ENCODE measurements around the gene ABTB2.
"Not testable (repeated sequence)": the region's sequence is repeated elsewhere in the genome, so short reads cannot be mapped to it uniquely, and the experiment has no call there.

ABTB2 gene

GRCh38 chr11:34357701-34358257 is at the start of gene ABTB2:
ABTB2 (minus strand) TSS chr11:34358010.
- peak; percentile 98 for DNase-seq (ENCODE audit: low read depth)

- DNase-seq (ENCODE audit: low read depth), result no peak
These were observed 49.5 kb upstream of the ABTB2 start for GRCh38 chr11:34407121-34407813.

DNA sequence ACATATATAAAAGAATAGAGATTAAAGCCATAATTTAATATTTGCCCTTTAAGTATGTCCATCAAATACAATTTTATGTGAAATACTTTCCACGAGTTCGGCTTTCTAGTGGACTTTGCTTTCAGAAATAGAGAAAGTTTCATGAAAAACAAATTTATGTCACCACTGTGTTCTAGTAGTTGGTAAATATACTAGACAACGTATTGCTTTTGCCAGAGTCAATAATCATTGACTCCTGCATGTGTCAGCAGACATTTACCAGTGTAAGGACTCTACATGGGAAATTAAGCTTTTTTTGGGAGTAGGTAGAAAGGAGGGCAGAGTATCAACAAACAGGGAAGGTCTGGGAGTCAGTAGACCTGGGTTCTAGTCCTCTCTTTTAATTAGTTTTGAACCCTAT is 48.6 kb upstream of the ABTB2 start:
- no peak for DNase-seq (ENCODE audit: low read depth)

DNA sequence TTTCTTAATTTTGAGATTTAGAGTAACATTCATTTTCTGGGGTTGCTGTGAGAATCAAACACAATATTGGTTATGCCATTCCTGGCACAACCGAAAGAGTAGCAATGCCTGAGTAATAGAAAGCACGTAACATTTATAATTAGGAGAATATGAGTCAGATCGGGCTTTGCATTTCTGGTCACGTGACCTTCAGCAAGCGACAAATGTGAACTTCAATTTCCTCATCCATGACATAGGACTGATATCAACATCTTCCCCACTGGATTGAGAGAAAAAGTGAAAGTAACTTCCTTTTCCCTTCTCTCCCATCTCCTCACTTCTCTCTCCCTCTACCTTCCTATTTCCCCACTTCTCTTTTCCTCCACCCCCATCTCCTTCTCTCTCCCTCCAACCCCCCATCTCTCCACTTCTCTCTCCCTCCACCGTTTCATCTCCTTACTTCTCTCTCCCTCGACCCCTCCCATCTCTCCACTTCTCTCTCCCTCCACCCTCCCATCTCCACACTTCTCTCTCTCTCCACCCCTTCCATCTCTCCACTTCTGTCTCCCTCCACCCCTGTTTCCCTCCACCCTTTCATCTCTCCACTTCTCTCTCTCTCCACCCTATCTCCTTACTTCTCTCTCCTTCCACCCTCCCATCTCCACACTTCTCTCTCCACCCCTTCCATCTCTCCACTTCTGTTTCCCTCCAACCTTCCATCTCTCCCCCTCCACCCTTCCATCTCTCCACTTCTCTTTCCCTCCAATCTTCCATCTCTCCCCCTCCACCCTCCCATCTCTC is 47.5 kb upstream of the ABTB2 start:
- DNase-seq (ENCODE audit: low read depth), result no peak

GRCh38 chr11:34404280-34404679 is 46.5 kb upstream of the ABTB2 start:
- no peak for DNase-seq (ENCODE audit: low read depth)

DNA sequence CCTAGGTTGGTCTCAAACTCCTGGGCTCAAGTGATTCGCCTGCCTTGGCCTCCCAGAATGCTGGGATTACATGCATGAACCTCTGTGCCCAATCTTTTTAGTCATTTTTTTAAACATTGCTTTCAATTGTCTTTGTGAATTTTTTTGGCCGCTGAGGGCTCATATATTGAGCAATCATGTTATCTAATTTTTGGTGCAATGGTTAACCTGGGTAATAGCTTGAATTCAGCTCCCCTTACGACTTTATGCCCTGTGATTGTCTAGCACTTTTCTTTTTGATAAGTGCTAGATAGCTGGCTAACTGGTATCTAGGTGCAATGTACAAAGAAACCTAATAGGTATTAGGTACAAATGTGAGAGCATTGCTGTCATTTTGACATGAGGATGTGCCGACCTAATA is 45.6 kb upstream of the ABTB2 start:
- no peak for DNase-seq (ENCODE audit: low read depth)

DNA sequence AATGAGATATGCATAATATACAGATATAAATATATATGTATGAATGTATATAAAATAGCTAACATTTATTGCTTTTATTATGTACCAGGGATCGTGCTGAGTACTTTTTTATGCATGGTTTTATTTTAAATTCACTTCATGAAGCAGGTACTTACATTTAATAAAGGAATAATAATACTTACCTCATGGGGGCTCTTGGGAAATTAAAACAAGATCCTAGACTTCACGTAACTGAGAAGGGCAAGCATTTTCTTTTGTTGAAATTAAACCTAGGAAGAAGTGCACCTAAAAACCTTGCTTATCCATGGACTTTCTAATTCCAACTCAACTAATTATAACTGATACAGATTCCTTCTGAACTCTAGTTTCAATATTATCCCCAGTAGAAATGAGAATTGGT is 40.0 kb upstream of the ABTB2 start:
- no peak for DNase-seq (ENCODE audit: low read depth)

DNA sequence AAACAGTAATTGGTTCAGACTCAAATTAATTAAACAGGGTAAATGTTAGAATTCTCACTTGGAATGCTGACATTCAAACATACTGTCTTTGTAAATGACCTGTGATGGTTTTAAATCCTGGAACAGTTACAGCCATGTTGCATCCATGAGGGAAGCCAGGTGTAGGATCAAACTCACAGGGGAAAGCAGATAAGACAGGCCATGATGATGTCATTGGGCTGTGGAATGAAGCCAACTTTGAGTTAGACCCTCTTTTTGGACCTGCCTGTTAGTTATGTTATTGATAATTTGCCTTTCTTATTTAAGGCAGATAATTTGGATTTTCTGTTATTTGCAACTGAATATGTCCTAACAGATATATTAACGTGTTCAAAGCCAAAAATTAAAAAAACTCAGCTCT is 39.3 kb upstream of the ABTB2 start:
- DNase-seq (ENCODE audit: low read depth), result no peak

- DNase-seq (ENCODE audit: low read depth), result no peak
These were observed 38.2 kb upstream of the ABTB2 start for GRCh38 chr11:34395916-34396550.

- no peak for DNase-seq (ENCODE audit: low read depth)
These were observed 37.0 kb upstream of the ABTB2 start for GRCh38 chr11:34394771-34395300.

DNA sequence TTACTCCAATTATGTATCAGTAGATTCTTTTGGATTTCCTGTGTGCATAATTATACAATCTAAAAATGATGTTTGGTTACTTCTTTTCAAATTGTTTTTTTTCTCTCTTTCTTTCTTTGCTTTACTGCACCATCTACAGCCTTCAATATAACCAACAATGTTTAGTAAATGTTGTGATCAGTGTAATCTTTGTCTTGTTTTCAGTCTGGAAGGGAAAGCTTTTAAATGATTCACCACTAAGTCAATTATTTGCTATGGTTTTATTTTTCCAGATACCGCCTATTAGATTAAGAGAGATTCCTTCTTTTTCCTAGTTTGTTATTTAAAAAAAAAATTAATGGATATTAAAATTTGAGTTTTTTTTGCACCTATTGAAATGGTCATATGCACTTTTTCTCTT is 29.8 kb upstream of the ABTB2 start:
- no peak for DNase-seq (ENCODE audit: low read depth)

GRCh38 chr11:34386356-34386755 is 28.5 kb upstream of the ABTB2 start:
- DNase-seq (ENCODE audit: low read depth), result not testable (repeated sequence)

DNA sequence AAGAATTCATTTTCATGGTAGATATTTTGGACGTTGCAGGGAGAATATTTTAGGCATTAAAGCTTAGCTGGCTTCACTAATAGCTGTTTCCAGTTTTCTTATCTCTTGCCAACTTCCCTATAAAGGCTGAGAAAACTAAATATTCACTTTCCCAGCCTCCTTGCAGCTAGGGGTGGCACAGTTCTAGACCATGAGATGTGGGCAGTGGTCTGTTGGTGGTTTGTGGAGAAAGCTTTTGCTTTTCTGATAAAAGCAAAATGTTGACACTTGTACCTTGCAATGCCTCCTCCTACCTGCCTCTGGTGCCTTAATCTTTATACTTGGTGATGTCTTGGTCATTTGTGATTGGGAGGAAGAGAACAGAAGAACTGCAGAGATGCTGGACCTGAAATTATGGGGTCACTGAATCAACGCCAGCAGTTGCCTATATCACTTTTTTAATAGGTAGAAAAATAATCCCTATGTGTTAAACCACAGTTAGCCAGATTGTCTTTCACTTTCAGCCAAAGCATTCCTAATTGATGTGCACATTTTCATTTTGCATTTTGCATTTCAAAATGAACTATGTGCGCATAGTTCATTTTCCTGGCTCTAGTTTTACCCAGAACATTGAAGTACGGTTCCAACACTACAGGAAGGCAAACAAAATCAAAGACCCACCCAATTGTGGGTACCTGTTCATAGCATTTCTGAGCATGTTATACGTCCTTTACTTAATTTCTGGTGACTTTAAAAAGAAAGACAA is 24.9 kb upstream of the ABTB2 start:
- no peak for DNase-seq (ENCODE audit: low read depth)

DNA sequence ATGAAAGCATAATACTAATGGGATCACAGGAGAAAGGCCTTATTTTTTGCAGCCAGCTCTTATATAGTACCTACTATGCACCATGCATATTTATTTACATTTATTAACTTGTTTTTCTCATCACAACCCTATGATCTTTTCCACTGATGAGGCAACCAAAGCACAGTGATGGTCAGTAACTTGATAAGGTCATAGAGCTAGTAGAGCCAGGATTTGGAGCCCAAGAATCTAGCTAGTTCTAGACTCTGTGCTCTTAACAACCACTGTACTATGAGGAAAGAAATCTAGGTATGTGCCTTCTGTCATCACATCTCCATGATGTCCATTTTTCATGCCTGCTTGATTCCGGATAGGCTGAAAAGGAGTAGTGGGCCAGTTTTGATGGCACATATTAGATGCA is 24.0 kb upstream of the ABTB2 start:
- no peak for DNase-seq (ENCODE audit: low read depth)

GRCh38 chr11:34380696-34381095 is 22.9 kb upstream of the ABTB2 start:
- no peak for DNase-seq (ENCODE audit: low read depth)

- no peak for DNase-seq (ENCODE audit: low read depth)
These were observed 21.7 kb upstream of the ABTB2 start for GRCh38 chr11:34379539-34379938.

GRCh38 chr11:34379079-34379478 is 21.3 kb upstream of the ABTB2 start:
- no peak for DNase-seq (ENCODE audit: low read depth)

- DNase-seq (ENCODE audit: low read depth), result no peak
These were observed 15.9 kb upstream of the ABTB2 start for GRCh38 chr11:34373727-34374126.

DNA sequence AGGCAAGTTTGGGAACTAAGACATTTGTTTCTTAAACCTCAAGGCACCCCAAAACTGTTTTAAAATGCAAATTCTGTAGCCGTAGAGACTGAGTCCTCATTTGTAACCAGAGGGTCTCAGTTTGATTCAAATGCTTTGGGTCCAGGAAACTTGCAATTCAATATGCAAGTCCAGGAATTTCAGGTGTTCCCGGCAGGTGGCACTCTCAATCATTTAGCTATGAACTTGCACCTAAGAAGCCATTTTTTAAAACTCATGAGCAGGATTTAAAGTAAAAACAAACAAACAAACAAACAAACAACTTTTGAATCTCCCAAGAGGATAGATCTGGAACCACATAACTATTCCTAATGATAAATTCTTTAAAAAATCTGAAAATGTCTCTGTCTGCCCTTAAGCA is 8.7 kb upstream of the ABTB2 start:
- DNase-seq (ENCODE audit: low read depth), result no peak

DNA sequence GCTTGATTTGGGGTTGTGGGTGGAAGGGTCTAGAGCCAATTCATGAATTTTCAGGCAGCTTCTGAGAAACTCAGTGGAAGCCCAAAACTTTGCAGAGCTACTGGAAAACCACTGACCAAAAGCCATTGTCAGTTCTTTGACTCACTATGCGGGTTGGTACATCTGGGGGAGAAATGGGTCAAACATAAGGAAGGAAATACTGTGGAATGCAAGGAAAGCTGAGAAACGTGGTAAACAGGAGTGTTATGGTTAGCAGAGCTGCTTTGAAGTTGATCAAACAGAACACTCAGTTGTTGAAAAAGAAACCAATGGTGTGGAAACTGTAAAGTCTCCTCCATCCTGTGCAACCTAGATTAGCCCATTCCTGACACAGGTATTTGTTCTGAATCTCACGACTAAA is 6.3 kb upstream of the ABTB2 start:
- no peak for DNase-seq (ENCODE audit: low read depth)

GRCh38 chr11:34363363-34364084 is 5.7 kb upstream of the ABTB2 start:
- DNase-seq (ENCODE audit: low read depth), result no peak

All from stimulated activated CD8-positive, alpha-beta memory T cell treated with anti-CD3 and anti-CD28 coated beads, Interleukin-4, amount 100 ng/mL, for 24 hours (primary cell).